NB4 (cell line): ENCODE measurements around the gene TEX2.

Experiments used
- MAX ChIP-seq: IDR thresholded peaks from 2 replicates; pipeline ENCODE4 v1.6.1; 2011; ENCODE audit warnings: low read depth, low read length
- MYC ChIP-seq: IDR thresholded peaks from 2 replicates; pipeline ENCODE4 v1.6.1; 2011; ENCODE audit warnings: low read depth, low read length
- POLR2A ChIP-seq: IDR thresholded peaks from 2 replicates; pipeline ENCODE4 v1.6.1; 2011; ENCODE audit warnings: mild to moderate bottlenecking; ENCODE audit not compliant: insufficient read length; ENCODE audit errors: extremely low read depth
- TF ChIP-seq, protein P1 (sequence below): IDR thresholded peaks from one replicate; pipeline ENCODE4 v1.5.1; 2012; ENCODE audit warnings: low read depth, low read length

DNA sequence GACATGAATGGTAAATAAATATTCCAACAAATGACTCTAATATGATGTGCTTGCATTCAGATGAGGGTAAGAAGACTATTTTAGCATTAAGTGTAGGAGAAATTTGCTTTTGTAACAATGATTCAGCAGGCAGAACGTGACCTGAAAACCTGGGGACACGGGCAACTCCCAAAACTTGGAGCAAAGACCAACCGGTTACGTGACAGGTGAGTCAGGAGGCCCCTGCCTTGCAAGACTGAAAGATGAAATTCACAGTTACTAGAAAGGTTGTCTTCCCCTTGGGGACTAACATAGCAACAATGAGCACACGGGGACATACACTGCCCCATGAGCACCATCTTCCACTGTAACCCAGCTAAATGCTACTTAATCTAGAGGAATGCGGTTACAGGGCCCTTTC lies 99.6 kb downstream of the TEX2 start:
- TF ChIP-seq, protein P1, sequence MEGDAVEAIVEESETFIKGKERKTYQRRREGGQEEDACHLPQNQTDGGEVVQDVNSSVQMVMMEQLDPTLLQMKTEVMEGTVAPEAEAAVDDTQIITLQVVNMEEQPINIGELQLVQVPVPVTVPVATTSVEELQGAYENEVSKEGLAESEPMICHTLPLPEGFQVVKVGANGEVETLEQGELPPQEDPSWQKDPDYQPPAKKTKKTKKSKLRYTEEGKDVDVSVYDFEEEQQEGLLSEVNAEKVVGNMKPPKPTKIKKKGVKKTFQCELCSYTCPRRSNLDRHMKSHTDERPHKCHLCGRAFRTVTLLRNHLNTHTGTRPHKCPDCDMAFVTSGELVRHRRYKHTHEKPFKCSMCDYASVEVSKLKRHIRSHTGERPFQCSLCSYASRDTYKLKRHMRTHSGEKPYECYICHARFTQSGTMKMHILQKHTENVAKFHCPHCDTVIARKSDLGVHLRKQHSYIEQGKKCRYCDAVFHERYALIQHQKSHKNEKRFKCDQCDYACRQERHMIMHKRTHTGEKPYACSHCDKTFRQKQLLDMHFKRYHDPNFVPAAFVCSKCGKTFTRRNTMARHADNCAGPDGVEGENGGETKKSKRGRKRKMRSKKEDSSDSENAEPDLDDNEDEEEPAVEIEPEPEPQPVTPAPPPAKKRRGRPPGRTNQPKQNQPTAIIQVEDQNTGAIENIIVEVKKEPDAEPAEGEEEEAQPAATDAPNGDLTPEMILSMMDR, result no peak
- TF ChIP-seq POLR2A, result no peak
- no peak for TF ChIP-seq MYC
- TF ChIP-seq MAX, result no peak
